Liver (tissue), 9 donors: ENCODE data around the gene TYMS. TPM values are rescaled to one million over a fixed set of nuclear protein-coding genes. Genes with fewer than 3 reads are reported as not detected.

Experiments
- DNase-seq: peaks from one replicate; pipeline ENCODE4 v3.0.0-alpha.2; 2017; ENCODE audit warnings: low spot score
- H3K27ac ChIP-seq, 2 donors: one replicate each; pipeline ENCODE4 v1.7.0; 2013; ENCODE audit warnings: inconsistent platforms in 2 of 2, low read length in 2 of 2, control low read depth in 1 of 2, low read depth in 1 of 2, mild to moderate bottlenecking in 1 of 2
- H3K27me3 ChIP-seq, 4 donors: one replicate each; pipeline versions ENCODE4 v1.6.1 to v1.7.0; 2013; ENCODE audit warnings: low read length in 3 of 4, inconsistent platforms in 1 of 4, mild to moderate bottlenecking in 1 of 4, moderate library complexity in 1 of 4; ENCODE audit not compliant: control insufficient read depth in 4 of 4, insufficient read depth in 4 of 4
- H3K36me3 ChIP-seq, 4 donors: one replicate each; pipeline versions ENCODE4 v1.6.1 to v1.7.0; 2013; ENCODE audit warnings: low read length in 3 of 4, mild to moderate bottlenecking in 3 of 4, low read depth in 1 of 4, moderate library complexity in 1 of 4; ENCODE audit not compliant: control insufficient read depth in 4 of 4, insufficient read depth in 3 of 4
- H3K4me1 ChIP-seq, 4 donors: one replicate each; pipeline versions ENCODE4 v1.6.1 to v1.7.0; 2013; ENCODE audit warnings: low read length in 3 of 4, mild to moderate bottlenecking in 3 of 4, moderate library complexity in 1 of 4; ENCODE audit not compliant: control insufficient read depth in 4 of 4, insufficient read depth in 4 of 4
- H3K4me3 ChIP-seq, 3 donors: one replicate each; pipeline versions ENCODE4 v1.6.1 to v1.7.0; 2013; ENCODE audit warnings: low read length in 3 of 3, control low read depth in 1 of 3, low read depth in 1 of 3, mild to moderate bottlenecking in 1 of 3
- H3K9ac ChIP-seq, 2 donors: one replicate each; pipeline ENCODE4 v1.7.0; 2013; ENCODE audit warnings: low read length in 2 of 2, mild to moderate bottlenecking in 2 of 2, moderate library complexity in 2 of 2, control low read depth in 1 of 2, low read depth in 1 of 2
- H3K9me3 ChIP-seq, 4 donors: one replicate each; pipeline versions ENCODE4 v1.6.1 to v1.7.0; 2013; ENCODE audit warnings: low read length in 3 of 4; ENCODE audit not compliant: control insufficient read depth in 4 of 4
- ATF3 ChIP-seq: IDR thresholded peaks from 2 replicates; pipeline ENCODE4 v1.6.1; 2016; ENCODE audit warnings: antibody characterized with exemption
- CTCF ChIP-seq: fragments of 150-350 bp; IDR thresholded peaks from 2 replicates; pipeline ENCODE4 v1.5.1; 2017; ENCODE audit warnings: improper control_type of control experiment, low read depth, low read length; ENCODE audit not compliant: missing input control
- EGR1 ChIP-seq, 2 donors: IDR thresholded peaks; 2 replicates each; pipeline ENCODE4 v1.6.1; 2016 to 2018; ENCODE audit warnings: antibody characterized with exemption in 2 of 2, low read depth in 2 of 2
- FOXA1 ChIP-seq: IDR thresholded peaks from 2 replicates; pipeline ENCODE4 v1.6.1; 2016; ENCODE audit warnings: antibody characterized with exemption
- FOXA2 ChIP-seq: IDR thresholded peaks from 2 replicates; pipeline ENCODE4 v1.6.1; 2016; ENCODE audit warnings: antibody characterized with exemption
- GABPA ChIP-seq, 2 donors: IDR thresholded peaks in 1 of 2; conservative IDR thresholded peaks in 1 of 2; 2 replicates each; pipeline ENCODE4 v1.6.1; 2016; ENCODE audit warnings: antibody characterized with exemption in 2 of 2, mild to moderate bottlenecking in 1 of 2, moderate library complexity in 1 of 2
- HNF4A ChIP-seq, 2 donors: conservative IDR thresholded peaks; 2 replicates each; pipeline ENCODE4 v1.6.1; 2016; ENCODE audit warnings: antibody characterized with exemption in 2 of 2, mild to moderate bottlenecking in 2 of 2
- HNF4G ChIP-seq: IDR thresholded peaks from 2 replicates; pipeline ENCODE4 v1.6.1; 2016; ENCODE audit warnings: antibody characterized with exemption
- JUND ChIP-seq, 2 donors: IDR thresholded peaks; 2 replicates each; pipeline ENCODE4 v1.6.1; 2016; ENCODE audit warnings: antibody characterized with exemption in 2 of 2
- MAX ChIP-seq: IDR thresholded peaks from 2 replicates; pipeline ENCODE4 v1.6.1; 2016; ENCODE audit warnings: antibody characterized with exemption
- NR2F2 ChIP-seq: IDR thresholded peaks from 2 replicates; pipeline ENCODE4 v1.6.1; 2016; ENCODE audit warnings: antibody characterized with exemption
- RAD21 ChIP-seq, 2 donors: IDR thresholded peaks; 2 replicates each; pipeline ENCODE4 v1.6.1; 2016; ENCODE audit warnings: antibody characterized with exemption in 2 of 2, mild to moderate bottlenecking in 2 of 2
- REST ChIP-seq: IDR thresholded peaks from 2 replicates; pipeline ENCODE4 v1.6.1; 2016; ENCODE audit warnings: antibody characterized with exemption, mild to moderate bottlenecking
- RXRA ChIP-seq, 2 donors: IDR thresholded peaks; 2 replicates each; pipeline ENCODE4 v1.6.1; 2017 to 2018; ENCODE audit warnings: antibody characterized with exemption in 2 of 2, mild to moderate bottlenecking in 1 of 2
- SP1 ChIP-seq: IDR thresholded peaks from 2 replicates; pipeline ENCODE4 v1.6.1; 2018; ENCODE audit warnings: antibody characterized with exemption, mild to moderate bottlenecking
- TAF1 ChIP-seq: conservative IDR thresholded peaks from 2 replicates; pipeline ENCODE4 v1.6.1; 2016; ENCODE audit warnings: antibody characterized with exemption, mild to moderate bottlenecking
- YY1 ChIP-seq: IDR thresholded peaks from 2 replicates; pipeline ENCODE4 v1.6.1; 2016; ENCODE audit warnings: antibody characterized with exemption, mild to moderate bottlenecking
- ZBTB33 ChIP-seq: IDR thresholded peaks from 2 replicates; pipeline ENCODE4 v1.6.1; 2016; ENCODE audit warnings: antibody characterized with exemption
- WGBS: extraction: QIAGEN DNeasy Blood & Tissue Kit; methylation state at CpG from one replicate; pipeline ENCODE4 v1.1.7; 2013; 5-methylcytosine and 5-hydroxymethylcytosine counted together
- polyA plus RNA-seq, 2 donors: library from polyadenylated mRNA; stranded (reverse) in 1 of 2; unstranded in 1 of 2; fragments of 200-250 nt in 1 of 2; fragments of >200 nt in 1 of 2; fragmentation: Nextera tagmentation in 1 of 2; extraction: Ambion mirVana in 1 of 2; gene quantifications; one replicate each; pipeline versions ENCODE4 v1.2.1 to v1.2.3, GENCODE V29; 2013 to 2015
- total RNA-seq, 2 donors: library from RNA; depleted of rRNA; stranded (reverse); fragments of >200 nt; gene quantifications; one replicate each; pipeline ENCODE4 v1.2.3, GENCODE V29; 2014
- donor health status: healthy.
- donor health status: healthy.
- donor health status: healthy.
- donor health status: healthy.
- donor health status: healthy.

The TYMS gene
- total and polyA plus RNA-seq, 4 donors = 0.25 to 77.4 (median 5.3) TPM

- no peak for TF ChIP-seq FOXA2
- TF ChIP-seq FOXA1 = no peak
- no peak for TF ChIP-seq ZBTB33
- TF ChIP-seq JUND (IDR thresholded peaks at IDR 0.05) = no peak
- TF ChIP-seq EGR1 (IDR thresholded peaks at IDR 0.05; ENCODE audit: low read depth in 2 of 2) = no peak
- TF ChIP-seq NR2F2 = no peak
- no peak for TF ChIP-seq RXRA (IDR thresholded peaks at IDR 0.05)
- no peak for TF ChIP-seq MAX
- no peak for TF ChIP-seq SP1
- TF ChIP-seq HNF4G = no peak
- TF ChIP-seq CTCF = no peak
- TF ChIP-seq GABPA (IDR thresholded peaks at IDR 0.05 in 1 of 2, conservative IDR thresholded peaks at IDR 0.05 in 1 of 2) = no peak
- TF ChIP-seq RAD21 (IDR thresholded peaks at IDR 0.05) = no peak
- no peak for TF ChIP-seq REST
- no peak for TF ChIP-seq TAF1
- no peak for TF ChIP-seq YY1
- TF ChIP-seq ATF3 = no peak
- TF ChIP-seq HNF4A (conservative IDR thresholded peaks at IDR 0.05) = no peak
- no peaks in the 10 kb centered on the region for H3K36me3 ChIP-seq
- H3K4me1 ChIP-seq = peaks cover 8 to 15% (median 13%) of the 10 kb centered on the region in 4 donors
- no peak overlapping the region for H3K9ac ChIP-seq
- 97% methylated on average over 2 of the region's 2 CpGs for WGBS
- H3K27ac ChIP-seq = no peak overlapping the region
- H3K4me3 ChIP-seq = no peak overlapping the region
- no peaks in the 10 kb centered on the region for H3K27me3 ChIP-seq
- H3K9me3 ChIP-seq = no peaks in the 10 kb centered on the region
- no peak for DNase-seq
Observed at GRCh38 chr18:653512-653911, 3.9 kb upstream of the TYMS start.
